ENCODE results near the gene PCCB. TPM values are rescaled to one million over a fixed set of nuclear protein-coding genes. Genes with fewer than 3 reads are reported as not detected.
A peak's percentile ranks its signal among the peaks of the same experiment; 100 is the strongest.

Gene PCCB
- total RNA-seq, 4 donors from 2014 or later: 12.9 to 42.8 (median 17.2) TPM

- Histone ChIP-seq H3K4me3 (no peak overlapping the region), H3K36me3 (no peaks in the 10 kb centered on the region), H3K9me3 (peaks cover 0 to 20% of the 10 kb centered on the region in 2 donors), H3K4me1 (no peaks in the 10 kb centered on the region), H3K27me3 (no peaks in the 10 kb centered on the region), H3K27ac (no peak overlapping the region)
- intact Hi-C loops (cut with DNase I; ENCODE audit: low total_unique reads): no loop called here
- TF ChIP-seq POLR2A (IDR thresholded peaks at IDR 0.05): no peak
- no peak for TF ChIP-seq CTCF (IDR thresholded peaks at IDR 0.05)
- peak in 1 of 2 donors; percentile 28 for DNase-seq
These were observed 31.9 kb downstream of the PCCB start for GRCh38 chr3:136281966-136282520.

- Histone ChIP-seq H3K36me3 (no peaks in the 10 kb centered on the region), H3K4me1 (no peaks in the 10 kb centered on the region), H3K27me3 (no peaks in the 10 kb centered on the region), H3K4me3 (no peak overlapping the region), H3K27ac (no peak overlapping the region), H3K9me3 (peaks cover 0 to 20% of the 10 kb centered on the region in 2 donors)
- intact Hi-C loops (cut with DNase I; ENCODE audit: low total_unique reads): no loop called here
- TF ChIP-seq POLR2A (IDR thresholded peaks at IDR 0.05): no peak
- no peak for TF ChIP-seq CTCF (IDR thresholded peaks at IDR 0.05)
- no peak for DNase-seq
These were observed 33.5 kb downstream of the PCCB start for GRCh38 chr3:136283627-136284026.

- H3K36me3 ChIP-seq: no peaks in the 10 kb centered on the region
- no peaks in the 10 kb centered on the region for H3K4me1 ChIP-seq
- intact Hi-C loops (cut with DNase I; ENCODE audit: low total_unique reads): no loop called here
- DNase-seq: no peak
- H3K9me3 ChIP-seq: no peaks in the 10 kb centered on the region
- TF ChIP-seq POLR2A (IDR thresholded peaks at IDR 0.05) (no peak), CTCF (IDR thresholded peaks at IDR 0.05) (no peak)
- H3K27me3 ChIP-seq: no peaks in the 10 kb centered on the region
- H3K4me3 ChIP-seq: no peak overlapping the region
- no peak overlapping the region for H3K27ac ChIP-seq
These were observed 41.2 kb downstream of the PCCB start for GRCh38 chr3:136291302-136291701.

GRCh38 chr3:136292500-136292899 is 42.4 kb downstream of the PCCB start:
- DNase-seq: no peak
- no peaks in the 10 kb centered on the region for H3K36me3 ChIP-seq
- no peaks in the 10 kb centered on the region for H3K4me1 ChIP-seq
- intact Hi-C loops (cut with DNase I; ENCODE audit: low total_unique reads): no loop called here
- H3K27me3 ChIP-seq: no peaks in the 10 kb centered on the region
- no peak for TF ChIP-seq CTCF (IDR thresholded peaks at IDR 0.05)
- no peak for TF ChIP-seq POLR2A (IDR thresholded peaks at IDR 0.05)
- H3K4me3 ChIP-seq: no peak overlapping the region
- H3K9me3 ChIP-seq: no peaks in the 10 kb centered on the region
- H3K27ac ChIP-seq: no peak overlapping the region

- intact Hi-C loops (cut with DNase I; ENCODE audit: low total_unique reads): no loop called here
- no peaks in the 10 kb centered on the region for H3K27me3 ChIP-seq
- no peaks in the 10 kb centered on the region for H3K9me3 ChIP-seq
- H3K4me1 ChIP-seq: no peaks in the 10 kb centered on the region
- no peak for DNase-seq
- H3K36me3 ChIP-seq: no peaks in the 10 kb centered on the region
- H3K4me3 ChIP-seq: no peak overlapping the region
- TF ChIP-seq CTCF (IDR thresholded peaks at IDR 0.05) (no peak), POLR2A (IDR thresholded peaks at IDR 0.05) (no peak)
- no peak overlapping the region for H3K27ac ChIP-seq
These were observed 43.1 kb downstream of the PCCB start for GRCh38 chr3:136293279-136293678.
